Measurements from ENCODE around the gene CX3CL1. TPM values are rescaled to one million over a fixed set of nuclear protein-coding genes. Genes with fewer than 3 reads are reported as not detected.

The CX3CL1 gene
- polyA plus RNA-seq, 1 experiment = 0.02 TPM

- ChIA-PET POLR2A (no interaction called here), CTCF (no interaction called here)
- Histone ChIP-seq H3K36me3 (ENCODE audit: control insufficient read depth, insufficient read depth, low read length) (no peaks in the 10 kb centered on the region), H3K27me3 (ENCODE audit: control insufficient read depth, insufficient read depth, low read length) (peaks cover 3% of the 10 kb centered on the region), H3K4me3 (ENCODE audit: low read depth, low read length) (no peak overlapping the region)
- DNase-seq (ENCODE audit: low read depth) = no peak
- TF ChIP-seq CTCF (IDR thresholded peaks at IDR 0.05; ENCODE audit: insufficient read depth, low read depth, low read length) = no peak
These were observed 7.3 kb downstream of the CX3CL1 start for GRCh38 chr16:57379579-57379978.

GRCh38 chr16:57380671-57381462 is 8.6 kb downstream of the CX3CL1 start:
- Histone ChIP-seq H3K36me3 (ENCODE audit: control insufficient read depth, insufficient read depth, low read length) (no peaks in the 10 kb centered on the region), H3K4me3 (ENCODE audit: low read depth, low read length) (no peak overlapping the region), H3K27me3 (ENCODE audit: control insufficient read depth, insufficient read depth, low read length) (peaks cover 10% of the 10 kb centered on the region)
- CTCF ChIA-PET = interaction anchor here (0.6 to 1.4 kb wide), 3 partner anchors 9 to 175 kb away, joined by 4 to 5 read pairs (median 4); partner anchors contain the start of gene CX3CL1
- DNase-seq (ENCODE audit: low read depth) = no peak
- POLR2A ChIA-PET = no interaction called here
- TF ChIP-seq CTCF (IDR thresholded peaks at IDR 0.05; ENCODE audit: insufficient read depth, low read depth, low read length) = no peak

- Histone ChIP-seq H3K27me3 (ENCODE audit: control insufficient read depth, insufficient read depth, low read length) (peaks cover 15% of the 10 kb centered on the region), H3K4me3 (ENCODE audit: low read depth, low read length) (no peak overlapping the region), H3K36me3 (ENCODE audit: control insufficient read depth, insufficient read depth, low read length) (no peaks in the 10 kb centered on the region)
- TF ChIP-seq CTCF (IDR thresholded peaks at IDR 0.05; ENCODE audit: insufficient read depth, low read depth, low read length) = no peak
- no peak for DNase-seq (ENCODE audit: low read depth)
- ChIA-PET CTCF (interaction anchor here (1.3 to 1.4 kb wide), 2 partner anchors 10 to 35 kb away, joined by 4 to 5 read pairs; partner anchors contain the start of gene CX3CL1), POLR2A (no interaction called here)
These were observed 9.7 kb downstream of the CX3CL1 start for GRCh38 chr16:57381791-57382534.

- Histone ChIP-seq H3K36me3 (ENCODE audit: control insufficient read depth, insufficient read depth, low read length) (no peaks in the 10 kb centered on the region), H3K4me3 (ENCODE audit: low read depth, low read length) (no peak overlapping the region), H3K27me3 (ENCODE audit: control insufficient read depth, insufficient read depth, low read length) (peaks cover 15% of the 10 kb centered on the region)
- TF ChIP-seq CTCF (IDR thresholded peaks at IDR 0.05; ENCODE audit: insufficient read depth, low read depth, low read length) = no peak
- DNase-seq (ENCODE audit: low read depth) = no peak
- ChIA-PET POLR2A (no interaction called here), CTCF (no interaction called here)
These were observed 10.4 kb downstream of the CX3CL1 start for GRCh38 chr16:57382535-57383275.

All from BJ (cell line).